ENCODE results near the gene TBC1D17. TPM values are rescaled to one million over a fixed set of nuclear protein-coding genes. Genes with fewer than 3 reads are reported as not detected.
A peak's percentile ranks its signal among the peaks of the same experiment; 100 is the strongest.

Gene TBC1D17
- total and polyA plus RNA-seq, 2 of the 13 experiments (the other 11 are each of a cell fraction or from before 2014, with no cell fraction given): 9.7 to 16.9 TPM

DNA sequence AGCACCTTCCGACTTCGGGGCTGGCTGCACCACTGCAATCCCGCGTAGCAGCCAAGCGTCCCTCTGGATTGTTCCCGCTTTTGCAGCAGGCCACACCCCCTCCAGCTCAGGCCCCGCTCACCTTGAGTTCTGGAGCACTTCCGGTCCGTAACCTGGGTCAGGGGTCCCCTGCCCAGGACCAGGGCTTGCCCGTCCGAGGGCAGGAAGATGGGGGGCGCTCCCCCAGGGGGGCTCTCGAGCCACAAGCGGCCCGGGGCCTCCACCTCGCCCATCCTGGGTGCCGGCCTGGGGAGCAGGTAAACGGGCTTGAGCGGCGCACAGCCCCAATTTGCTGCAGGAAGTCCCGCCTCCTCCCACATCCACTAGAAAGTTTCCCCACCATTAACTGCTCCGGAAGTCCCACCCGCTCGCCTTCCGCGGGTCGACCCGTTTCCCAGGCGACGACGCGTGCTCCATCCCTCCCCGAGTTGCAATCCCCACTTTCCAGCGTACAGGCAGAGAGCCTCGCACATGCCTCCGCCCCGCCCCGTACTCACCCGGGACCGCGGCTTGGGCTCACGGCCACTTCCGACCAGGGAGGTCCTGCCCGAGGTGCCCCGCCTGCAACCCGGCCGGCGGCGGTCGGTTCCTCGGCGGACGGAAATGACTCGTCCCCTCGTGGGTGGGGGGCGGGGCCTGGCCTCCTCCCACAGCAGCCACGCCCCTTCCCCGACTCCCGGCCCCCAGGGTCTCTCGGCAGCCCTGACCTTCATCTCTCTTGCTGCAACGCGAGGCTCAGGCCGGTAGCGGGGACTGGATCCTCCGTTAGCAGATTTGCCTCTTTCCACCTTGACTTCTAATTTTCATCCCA lies 10.3 kb upstream of the TBC1D17 start, which contains the start of gene PNKP (continued):
- TF ChIP-seq ZNF713 (CRISPR knock-in tag; IDR thresholded peaks at IDR 0.05) (no peak), RXRB (CRISPR knock-in tag; IDR thresholded peaks at IDR 0.05; ENCODE audit: borderline replicate concordance) (peak; percentile 10; the same call in 1 of the 2 replicates), FOSL1 (CRISPR knock-in tag; IDR thresholded peaks at IDR 0.05; ENCODE audit: borderline replicate concordance) (no peak; the same call in 1 of the 2 replicates), ATF7 (IDR thresholded peaks at IDR 0.05) (no peak), ATF7 (CRISPR knock-in tag; IDR thresholded peaks at IDR 0.05) (no peak), TEAD3 (CRISPR knock-in tag; optimal IDR thresholded peaks at IDR 0.05; ENCODE audit: borderline replicate concordance) (no peak), NFRKB (IDR thresholded peaks at IDR 0.05) (no peak), SKI (IDR thresholded peaks at IDR 0.05; ENCODE audit: partially characterized antibody) (no peak), POLR2AphosphoS5 (IDR thresholded peaks at IDR 0.05; ENCODE audit: low read depth, low read length) (peak; percentile 82), LCORL (IDR thresholded peaks at IDR 0.05) (no peak), LCORL (CRISPR knock-in tag; IDR thresholded peaks at IDR 0.05) (peak; percentile 72), NFKB2 (CRISPR knock-in tag; IDR thresholded peaks at IDR 0.05; ENCODE audit: borderline replicate concordance) (peak; percentile 34; the same call in 1 of the 2 replicates), CSRNP1 (CRISPR knock-in tag; IDR thresholded peaks at IDR 0.05) (peak; percentile 87), PRDM15 (CRISPR knock-in tag; IDR thresholded peaks at IDR 0.05) (peak; percentile 13; the same call in 1 of the 2 replicates), KLF9 (CRISPR knock-in tag; IDR thresholded peaks at IDR 0.05; ENCODE audit: low read depth) (peak; percentile 96), KLF12 (CRISPR knock-in tag; IDR thresholded peaks at IDR 0.05; ENCODE audit: borderline replicate concordance) (peak; percentile 25; the same call in 1 of the 2 replicates), IRF1 (CRISPR knock-in tag; IDR thresholded peaks at IDR 0.05; ENCODE audit: low read depth) (no peak), MIXL1 (CRISPR knock-in tag; IDR thresholded peaks at IDR 0.05) (peak; percentile 16; the same call in 1 of the 2 replicates)
- TF ChIP-seq, protein P1, sequence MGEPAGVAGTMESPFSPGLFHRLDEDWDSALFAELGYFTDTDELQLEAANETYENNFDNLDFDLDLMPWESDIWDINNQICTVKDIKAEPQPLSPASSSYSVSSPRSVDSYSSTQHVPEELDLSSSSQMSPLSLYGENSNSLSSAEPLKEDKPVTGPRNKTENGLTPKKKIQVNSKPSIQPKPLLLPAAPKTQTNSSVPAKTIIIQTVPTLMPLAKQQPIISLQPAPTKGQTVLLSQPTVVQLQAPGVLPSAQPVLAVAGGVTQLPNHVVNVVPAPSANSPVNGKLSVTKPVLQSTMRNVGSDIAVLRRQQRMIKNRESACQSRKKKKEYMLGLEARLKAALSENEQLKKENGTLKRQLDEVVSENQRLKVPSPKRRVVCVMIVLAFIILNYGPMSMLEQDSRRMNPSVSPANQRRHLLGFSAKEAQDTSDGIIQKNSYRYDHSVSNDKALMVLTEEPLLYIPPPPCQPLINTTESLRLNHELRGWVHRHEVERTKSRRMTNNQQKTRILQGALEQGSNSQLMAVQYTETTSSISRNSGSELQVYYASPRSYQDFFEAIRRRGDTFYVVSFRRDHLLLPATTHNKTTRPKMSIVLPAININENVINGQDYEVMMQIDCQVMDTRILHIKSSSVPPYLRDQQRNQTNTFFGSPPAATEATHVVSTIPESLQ (CRISPR knock-in tag; conservative IDR thresholded peaks at IDR 0.05): no peak
